Choroid plexus epithelial cell (primary cell): ENCODE measurements around the gene SCUBE1.
A peak's percentile ranks its signal among the peaks of the same experiment; 100 is the strongest.

Experiments
- DNase-seq: peaks from one replicate; pipeline ENCODE4 v3.0.0-alpha.2; 2010; ENCODE audit warnings: low read depth
- H3K4me3 ChIP-seq: 2 replicates; pipeline ENCODE4 v1.5.1; 2011; ENCODE audit warnings: low read depth, mild to moderate bottlenecking, control low read depth, low read length, moderate library complexity
- CTCF ChIP-seq: conservative IDR thresholded peaks from 2 replicates; pipeline ENCODE4 v1.5.1; 2011; ENCODE audit warnings: low read depth, mild to moderate bottlenecking, control low read depth, inconsistent platforms, low read length, moderate library complexity

Gene SCUBE1

GRCh38 chr22:43376765-43377547 is 33.8 kb upstream of the SCUBE1 start:
- no peak for TF ChIP-seq CTCF
- DNase-seq: peak; percentile 24
- H3K4me3 ChIP-seq: no peak overlapping the region

GRCh38 chr22:43375951-43376455 is 32.8 kb upstream of the SCUBE1 start:
- DNase-seq: peak; percentile 53
- no peak for TF ChIP-seq CTCF
- H3K4me3 ChIP-seq: no peak overlapping the region

GRCh38 chr22:43370036-43370435 is 26.9 kb upstream of the SCUBE1 start:
- no peak for TF ChIP-seq CTCF
- no peak for DNase-seq
- H3K4me3 ChIP-seq: no peak overlapping the region

- TF ChIP-seq CTCF: no peak
- no peak for DNase-seq
- no peak overlapping the region for H3K4me3 ChIP-seq
Measured at GRCh38 chr22:43365715-43366440, 22.7 kb upstream of the SCUBE1 start.

GRCh38 chr22:43364169-43364435 is 20.9 kb upstream of the SCUBE1 start:
- no peak for TF ChIP-seq CTCF
- no peak overlapping the region for H3K4me3 ChIP-seq
- DNase-seq: no peak

- no peak for DNase-seq
- H3K4me3 ChIP-seq: no peak overlapping the region
- TF ChIP-seq CTCF: no peak
Measured at GRCh38 chr22:43363315-43364168, 20.4 kb upstream of the SCUBE1 start.
